ENCODE data around the gene NHLRC3.
"Not testable (repeated sequence)": the region's sequence is repeated elsewhere in the genome, so short reads cannot be mapped to it uniquely, and the experiment has no call there.

Gene NHLRC3, protein sequence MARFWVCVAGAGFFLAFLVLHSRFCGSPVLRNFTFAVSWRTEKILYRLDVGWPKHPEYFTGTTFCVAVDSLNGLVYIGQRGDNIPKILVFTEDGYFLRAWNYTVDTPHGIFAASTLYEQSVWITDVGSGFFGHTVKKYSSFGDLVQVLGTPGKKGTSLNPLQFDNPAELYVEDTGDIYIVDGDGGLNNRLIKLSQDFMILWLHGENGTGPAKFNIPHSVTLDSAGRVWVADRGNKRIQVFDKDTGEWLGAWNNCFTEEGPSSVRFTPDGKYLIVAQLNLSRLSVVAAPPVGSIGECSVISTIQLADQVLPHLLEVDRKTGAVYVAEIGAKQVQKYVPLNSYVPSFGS

DNA sequence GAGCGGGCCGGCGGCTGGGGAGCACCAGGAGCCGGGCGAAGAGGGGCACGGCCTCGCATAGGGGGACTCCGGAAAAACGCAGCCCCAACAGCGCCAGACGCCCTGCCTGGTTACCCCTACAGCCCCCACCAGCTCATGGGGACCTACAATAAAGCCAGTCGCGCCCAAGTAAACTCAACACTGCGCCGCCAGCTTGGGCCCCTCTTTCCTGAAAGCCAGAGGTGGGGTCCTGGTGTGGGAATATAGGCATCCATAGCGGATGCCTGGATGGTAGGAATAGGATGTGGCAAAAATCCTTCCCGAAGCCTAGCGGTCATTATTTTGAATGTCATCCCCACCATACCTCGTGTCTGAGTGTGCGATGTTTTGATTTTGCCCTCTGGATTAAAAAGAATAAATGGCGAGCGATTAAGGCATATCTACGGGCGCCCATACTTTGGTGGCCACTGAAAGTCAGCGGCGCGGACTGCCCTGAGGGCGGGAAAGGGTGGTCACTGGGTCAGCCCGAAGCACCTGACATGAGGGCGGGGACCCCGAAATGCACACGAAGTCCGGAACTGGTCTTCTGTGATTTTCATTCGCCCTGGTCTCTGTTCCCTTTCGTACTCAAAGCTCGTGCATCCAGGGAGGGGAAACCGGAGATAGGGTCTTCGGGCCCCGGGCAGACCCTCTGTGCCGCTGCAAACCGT is at the start of gene NHLRC3, which contains the start of gene PROSER1:
Gene NHLRC3 (plus strand): TSS at position 577 of the 689 bp plus-strand sequence. CDS start 184 bp downstream, outside the sequence.
Gene PROSER1 (minus strand): TSS at position 210 of the 689 bp plus-strand sequence. CDS start 847 bp downstream, outside the sequence.
- DNase-seq (ENCODE audit: low read depth in 2 of 2, low spot score in 1 of 2) = peak; percentile 65 to 76

DNA sequence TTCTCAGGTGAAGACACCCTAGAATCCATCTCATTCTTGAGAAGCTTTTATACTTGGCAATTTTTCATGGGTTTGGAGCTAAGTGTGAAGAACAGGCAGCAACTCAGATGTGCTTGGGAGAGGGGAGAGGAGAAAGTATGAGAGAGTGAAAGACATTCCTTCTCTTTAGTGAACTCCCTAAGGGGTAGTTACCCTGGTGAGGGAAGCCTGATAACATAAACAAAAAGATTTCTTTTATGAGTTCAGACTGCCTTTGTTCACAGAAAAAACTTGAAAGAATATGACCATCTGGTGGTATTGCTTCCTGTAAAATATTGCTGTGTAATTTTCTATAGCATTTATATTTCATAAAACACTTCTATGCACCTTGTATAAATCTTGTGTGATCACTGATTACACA is 47.6 kb upstream of the NHLRC3 start, which contains the start of gene STOML3:
Gene STOML3 (minus strand): TSS at position 139 of the 400 bp plus-strand sequence. CDS start 110 bp downstream, at position 29.
- no peak for DNase-seq (ENCODE audit: low read depth in 2 of 2, low spot score in 1 of 2)

DNA sequence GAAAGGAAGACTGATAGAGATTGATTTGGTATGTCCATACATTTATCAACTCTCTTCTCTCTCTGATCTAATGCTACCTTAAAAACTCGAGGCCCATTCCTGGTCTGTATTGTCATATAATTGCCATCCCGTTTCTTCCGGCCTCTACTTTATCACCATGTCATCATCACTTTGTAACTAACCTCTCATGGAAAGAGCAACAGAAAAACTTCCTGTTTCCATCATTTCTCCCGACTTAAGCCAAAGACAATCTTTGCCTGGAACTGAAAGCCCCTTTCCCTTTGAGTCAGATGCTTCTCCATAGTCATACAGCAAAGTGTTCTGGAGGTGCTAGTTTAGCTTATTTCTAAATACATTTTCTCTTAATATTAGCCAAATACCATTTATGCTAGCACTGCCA is 44.9 kb upstream of the NHLRC3 start:
- no peak for DNase-seq (ENCODE audit: low read depth in 2 of 2, low spot score in 1 of 2)

- no peak for DNase-seq (ENCODE audit: low read depth in 2 of 2, low spot score in 1 of 2)
These were observed 39.5 kb upstream of the NHLRC3 start for GRCh38 chr13:38998739-38999138.

DNA sequence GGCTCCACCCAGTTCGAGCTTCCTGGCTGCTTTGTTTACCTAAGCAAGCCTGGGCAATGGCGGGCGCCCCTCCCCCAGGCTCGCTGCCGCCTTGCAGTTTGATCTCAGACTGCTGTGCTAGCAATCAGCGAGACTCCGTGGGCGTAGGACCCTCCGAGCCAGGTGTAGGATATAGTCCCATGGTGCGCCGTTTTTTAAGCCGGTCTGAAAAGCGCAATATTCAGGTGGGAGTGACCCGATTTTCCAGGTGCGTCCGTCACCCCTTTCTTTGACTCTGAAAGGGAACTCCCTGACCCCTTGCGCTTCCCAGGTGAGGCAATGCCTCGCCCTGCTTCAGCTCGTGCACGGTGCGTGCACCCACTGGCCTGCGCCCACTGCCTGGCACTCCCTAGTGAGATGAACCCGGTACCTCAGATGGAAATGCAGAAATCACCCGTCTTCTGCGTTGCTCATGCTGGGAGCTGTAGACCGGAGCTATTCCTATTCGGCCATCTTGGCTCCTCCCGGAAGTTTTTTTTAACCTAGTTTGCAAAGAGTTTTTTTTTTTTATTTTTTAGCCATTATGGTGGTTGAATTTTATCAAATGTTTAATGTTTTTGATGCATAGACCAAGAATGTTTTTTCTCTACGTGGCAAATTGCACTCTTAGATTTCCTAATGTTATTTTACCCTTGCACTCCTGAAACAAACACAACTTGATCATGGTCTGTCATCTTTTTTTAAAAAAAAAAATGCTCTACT is 31.7 kb upstream of the NHLRC3 start:
- DNase-seq (ENCODE audit: low read depth in 2 of 2, low spot score in 1 of 2) = not testable (repeated sequence)

GRCh38 chr13:39012608-39013007 is 25.6 kb upstream of the NHLRC3 start:
- no peak for DNase-seq (ENCODE audit: low read depth in 2 of 2, low spot score in 1 of 2)

GRCh38 chr13:39013462-39013861 is 24.8 kb upstream of the NHLRC3 start:
- no peak for DNase-seq (ENCODE audit: low read depth in 2 of 2, low spot score in 1 of 2)

DNA sequence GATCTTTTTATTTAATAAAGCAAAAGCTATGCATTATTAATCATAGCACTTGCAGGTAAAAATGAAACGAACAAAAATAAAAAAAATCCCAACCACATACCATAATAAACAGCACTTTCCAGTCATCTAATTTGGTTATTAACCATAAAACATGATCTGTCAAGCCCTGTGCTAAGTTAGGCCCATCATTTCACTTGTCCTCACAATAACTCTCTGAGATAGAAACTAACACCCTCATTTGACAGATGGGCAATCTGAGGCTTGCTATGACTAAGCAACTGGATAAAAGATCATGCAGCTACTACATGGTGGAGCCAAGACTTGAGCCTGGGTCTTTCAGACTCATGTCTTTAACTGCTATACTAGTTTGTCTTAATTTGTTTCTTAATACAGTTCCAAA is 22.2 kb upstream of the NHLRC3 start:
- no peak for DNase-seq (ENCODE audit: low read depth in 2 of 2, low spot score in 1 of 2)

GRCh38 chr13:39016787-39017186 is 21.5 kb upstream of the NHLRC3 start:
- no peak for DNase-seq (ENCODE audit: low read depth in 2 of 2, low spot score in 1 of 2)

GRCh38 chr13:39020853-39021462 is 17.3 kb upstream of the NHLRC3 start:
- DNase-seq (ENCODE audit: low read depth in 2 of 2, low spot score in 1 of 2) = no peak

GRCh38 chr13:39023316-39023715 is 14.9 kb upstream of the NHLRC3 start:
- DNase-seq (ENCODE audit: low read depth in 2 of 2, low spot score in 1 of 2) = no peak

DNA sequence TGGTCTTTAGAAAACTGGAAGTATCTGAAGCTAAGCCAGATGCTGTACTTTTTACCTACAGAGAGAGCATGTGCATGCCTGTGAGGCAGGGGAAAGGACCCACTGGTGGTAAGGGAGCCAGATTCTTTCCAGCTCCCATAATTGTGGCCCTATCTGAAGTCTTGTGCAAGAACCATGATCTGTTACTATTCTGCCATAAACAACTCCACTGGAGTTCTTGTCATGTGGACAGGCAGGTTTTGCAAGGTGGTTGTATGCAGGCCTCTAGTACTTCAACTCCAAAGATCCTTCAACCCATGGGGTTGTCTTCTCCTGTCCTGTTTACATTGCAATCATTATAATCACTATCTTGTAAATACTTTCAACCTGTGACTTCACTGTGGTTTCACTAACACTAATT is 14.5 kb upstream of the NHLRC3 start:
- no peak for DNase-seq (ENCODE audit: low read depth in 2 of 2, low spot score in 1 of 2)

DNA sequence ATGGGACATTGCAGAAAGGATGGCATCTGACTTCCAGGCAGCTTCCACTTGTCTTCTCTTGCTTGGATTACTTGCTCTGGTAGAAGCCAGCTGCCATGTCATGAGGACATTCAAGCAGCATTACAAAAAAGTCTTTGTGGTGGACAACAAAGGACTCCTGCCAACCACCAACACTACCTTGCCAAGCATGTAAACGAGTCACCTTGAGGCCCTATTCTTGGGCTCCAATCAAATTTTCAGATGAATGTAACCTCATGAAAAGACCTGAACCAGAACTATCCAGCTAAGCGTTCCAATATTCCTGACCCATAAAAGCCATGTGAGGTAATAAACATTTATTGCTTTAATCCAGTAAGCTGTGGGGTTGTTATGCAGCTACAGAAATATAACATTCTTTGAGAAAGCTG is 12.8 kb upstream of the NHLRC3 start:
- DNase-seq (ENCODE audit: low read depth in 2 of 2, low spot score in 1 of 2) = no peak

DNA sequence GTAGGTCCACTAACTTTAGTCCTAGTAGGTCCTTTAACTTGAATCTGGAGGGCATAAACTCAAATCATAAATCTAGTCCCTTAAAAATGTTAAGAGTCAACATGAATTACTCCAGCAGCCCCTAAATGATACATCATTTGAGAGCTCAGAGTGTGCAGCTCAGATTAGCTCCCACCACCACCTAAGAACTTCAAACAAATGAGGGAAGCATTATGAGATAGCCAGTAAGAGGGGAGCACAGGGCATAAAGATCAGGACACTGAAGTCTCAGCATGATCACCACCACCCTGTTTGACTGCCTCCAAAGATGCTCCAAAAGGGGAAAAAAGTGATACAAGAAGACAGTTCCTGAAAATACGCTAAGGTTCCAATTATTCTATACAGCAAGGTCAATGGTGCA is 6.1 kb upstream of the NHLRC3 start:
- DNase-seq (ENCODE audit: low read depth in 2 of 2, low spot score in 1 of 2) = no peak

DNA sequence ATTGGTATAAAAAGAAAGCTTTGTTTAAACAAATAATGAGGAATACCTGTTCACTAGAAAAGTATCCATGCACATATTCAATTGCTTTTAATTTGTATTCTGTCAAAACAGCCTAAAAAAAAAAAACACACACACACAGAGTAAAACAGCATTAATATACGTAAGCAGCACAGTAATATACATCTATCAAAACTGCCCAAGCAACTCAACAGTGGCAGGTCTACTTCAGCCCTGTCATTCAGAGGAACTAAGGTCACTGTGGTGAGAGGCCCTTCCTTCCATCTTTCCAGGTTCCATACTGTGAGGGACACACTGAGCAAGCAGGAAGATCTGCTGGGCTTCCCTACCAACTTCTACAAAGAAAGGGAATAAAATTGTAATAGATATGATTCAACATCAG is 4.2 kb upstream of the NHLRC3 start:
- DNase-seq (ENCODE audit: low read depth in 2 of 2, low spot score in 1 of 2) = no peak

DNA sequence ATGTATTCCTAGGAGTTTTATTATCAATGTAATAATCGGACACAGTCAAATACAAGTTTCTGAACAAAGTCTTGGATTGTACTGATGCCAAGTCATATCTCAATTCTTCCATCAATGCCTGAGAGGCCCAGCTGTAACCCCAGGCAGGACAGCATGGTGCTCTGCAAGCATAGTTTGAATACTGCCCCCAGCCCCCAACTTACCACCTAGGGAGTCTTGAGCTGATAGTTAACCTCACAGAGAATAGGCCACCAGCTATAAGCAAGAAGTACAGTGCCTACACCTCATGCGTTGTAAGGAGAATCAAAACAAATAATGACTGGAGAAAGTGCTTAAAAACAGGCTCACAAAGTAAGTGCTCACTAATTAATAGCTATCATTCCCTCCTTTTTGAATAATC is 3.1 kb upstream of the NHLRC3 start:
- no peak for DNase-seq (ENCODE audit: low read depth in 2 of 2, low spot score in 1 of 2)

DNA sequence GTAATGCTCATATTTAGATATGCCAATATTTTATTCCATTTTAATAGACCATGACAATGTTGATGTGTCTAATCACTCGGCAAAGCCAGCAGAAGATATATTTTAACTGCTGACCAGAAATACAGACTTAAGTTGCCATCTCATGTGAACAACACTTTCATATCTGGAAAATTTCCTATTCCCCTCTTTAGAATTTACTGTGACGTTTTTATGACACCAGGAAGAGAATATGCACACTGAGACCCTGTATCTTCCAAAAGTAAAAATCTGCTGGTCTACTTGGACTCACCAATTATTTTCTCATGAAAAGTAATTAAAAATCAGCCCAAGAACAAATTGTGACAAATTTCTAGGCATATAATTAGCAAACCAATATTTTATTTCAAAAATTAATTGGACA is 2.5 kb upstream of the NHLRC3 start:
- no peak for DNase-seq (ENCODE audit: low read depth in 2 of 2, low spot score in 1 of 2)

DNA sequence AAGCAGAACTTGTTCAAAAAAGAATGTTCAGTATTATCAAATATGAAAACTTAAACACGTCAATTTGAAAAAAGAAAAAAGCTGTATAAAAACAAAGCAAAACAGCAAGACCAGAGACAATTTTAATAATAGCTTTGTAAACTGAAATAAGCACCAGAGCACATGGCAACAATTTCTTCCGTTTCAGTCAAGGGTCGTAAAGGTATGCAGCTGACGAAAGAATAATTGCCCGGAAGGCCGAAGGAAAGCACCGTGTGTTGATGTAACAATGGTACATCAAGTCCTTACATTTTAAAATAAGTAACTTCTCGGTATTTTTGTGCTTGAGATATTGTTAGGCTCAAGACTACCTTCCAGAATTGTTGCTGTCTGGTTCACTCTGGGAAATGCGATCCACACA is 2.0 kb upstream of the NHLRC3 start:
- no peak for DNase-seq (ENCODE audit: low read depth in 2 of 2, low spot score in 1 of 2)

DNA sequence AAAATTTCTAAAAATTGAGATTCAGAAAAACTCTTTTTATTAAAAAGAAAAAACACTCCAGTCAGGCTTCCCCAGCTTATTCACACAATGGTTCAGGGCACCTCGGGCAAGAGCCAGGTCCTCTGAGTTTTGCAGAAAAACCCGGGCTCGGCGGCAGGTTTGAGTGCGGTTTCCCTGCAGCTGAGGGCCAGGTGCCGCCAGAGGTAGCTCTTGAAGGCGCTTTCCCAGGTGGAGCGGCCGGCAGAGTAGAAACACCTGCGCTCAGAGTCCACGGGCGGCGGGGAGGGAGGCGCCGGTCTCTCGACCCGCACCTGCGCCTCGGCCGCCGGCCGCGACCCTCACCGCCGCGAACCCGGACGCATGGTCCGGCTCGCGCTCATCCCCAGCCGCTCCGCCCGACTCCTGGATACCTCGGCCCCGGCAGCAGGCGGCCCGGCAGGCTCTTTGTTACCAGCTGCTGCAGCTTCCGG is 811 bp upstream of the NHLRC3 start:
- DNase-seq (ENCODE audit: low read depth in 2 of 2, low spot score in 1 of 2) = no peak

GRCh38 chr13:39038569-39039030 is 344 bp downstream of the NHLRC3 start:
- DNase-seq (ENCODE audit: low read depth in 2 of 2, low spot score in 1 of 2) = peak in 1 of 2 donors; percentile 9

DNA sequence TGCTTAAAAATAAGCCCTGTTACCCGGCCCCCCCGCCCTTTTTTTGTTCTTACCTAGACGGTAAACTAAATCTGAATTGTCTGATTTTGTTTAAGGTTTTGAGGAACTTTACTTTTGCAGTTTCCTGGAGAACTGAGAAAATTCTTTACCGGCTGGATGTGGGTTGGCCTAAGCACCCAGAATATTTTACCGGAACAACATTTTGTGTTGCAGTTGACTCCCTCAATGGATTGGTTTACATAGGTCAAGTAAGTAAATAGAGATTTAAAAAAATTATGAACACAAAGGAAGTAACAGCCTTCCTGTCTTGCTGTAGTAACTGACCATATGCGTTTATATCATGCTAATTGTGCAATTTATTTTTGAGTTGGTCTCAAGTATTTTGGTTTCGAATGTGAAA is 785 bp downstream of the NHLRC3 start:
- DNase-seq (ENCODE audit: low read depth in 2 of 2, low spot score in 1 of 2) = no peak
